ENCODE results near the gene TCTN1.
"Not testable (repeated sequence)": the region's sequence is repeated elsewhere in the genome, so short reads cannot be mapped to it uniquely, and the experiment has no call there.

- TF ChIP-seq CTCF (IDR thresholded peaks at IDR 0.05; ENCODE audit: low read length); EZH2 (optimal IDR thresholded peaks at IDR 0.05; ENCODE audit: low read depth, low read length); EZH2phosphoT487 (IDR thresholded peaks at IDR 0.05; ENCODE audit: low read length): not testable (repeated sequence)
Observed at GRCh38 chr12:110592919-110593318, 21.0 kb upstream of the TCTN1 start.

Measured in MM.1S (cell line).